Neuronal stem cell (in vitro differentiated cells): Measurements from ENCODE around the gene S100A6.
"Not testable (repeated sequence)": the region's sequence is repeated elsewhere in the genome, so short reads cannot be mapped to it uniquely, and the experiment has no call there.

Experiments
- DNase-seq: peaks from one replicate; pipeline ENCODE4 v3.0.0-alpha.2; 2013; ENCODE audit warnings: low spot score
- H2AFZ ChIP-seq: one replicate; pipeline ENCODE4 v1.6.1; 2013; ENCODE audit warnings: mild to moderate bottlenecking, low read length, inconsistent platforms
- H2AK5ac ChIP-seq: 2 replicates; pipeline ENCODE4 v1.6.1; 2013; ENCODE audit warnings: low read depth, mild to moderate bottlenecking, inconsistent platforms, low read length, moderate library complexity, mixed read lengths
- H2BK120ac ChIP-seq: 2 replicates; pipeline ENCODE4 v1.6.1; 2013; ENCODE audit warnings: low read depth, mild to moderate bottlenecking, inconsistent platforms, low read length, moderate library complexity, mixed read lengths
- H2BK12ac ChIP-seq: one replicate; pipeline ENCODE4 v1.6.1; 2013; ENCODE audit warnings: low read length, inconsistent platforms
- H2BK15ac ChIP-seq: 2 replicates; pipeline ENCODE4 v1.6.1; 2013; ENCODE audit warnings: mild to moderate bottlenecking, low read length, inconsistent platforms, mixed read lengths
- H2BK5ac ChIP-seq: one replicate; pipeline ENCODE4 v1.6.1; 2013; ENCODE audit warnings: inconsistent platforms, mild to moderate bottlenecking, low read length, moderate library complexity
- H3K14ac ChIP-seq: one replicate; pipeline ENCODE4 v1.6.1; 2013; ENCODE audit warnings: low read length, inconsistent platforms
- H3K18ac ChIP-seq: 2 replicates; pipeline ENCODE4 v1.6.1; 2013; ENCODE audit warnings: low read length, inconsistent platforms
- H3K23ac ChIP-seq: 2 replicates; pipeline ENCODE4 v1.6.1; 2013; ENCODE audit warnings: low read depth, mild to moderate bottlenecking, mixed read lengths, low read length, inconsistent platforms; ENCODE audit not compliant: poor library complexity
- H3K27ac ChIP-seq: replicated peaks from 3 replicates; pipeline ENCODE4 v1.5.1; 2013; ENCODE audit warnings: low read length, inconsistent platforms
- H3K27me3 ChIP-seq, 3 experiments: 2 replicates each; pipeline ENCODE4 v1.6.1; 2013; ENCODE audit warnings: low read length in 3 of 3, mild to moderate bottlenecking in 2 of 3, inconsistent platforms in 1 of 3, low read depth in 1 of 3, mixed read lengths in 1 of 3, moderate library complexity in 1 of 3; ENCODE audit not compliant: control insufficient read depth in 3 of 3, insufficient read depth in 3 of 3
- H3K36me3 ChIP-seq, 2 donors: replicated peaks in 1 of 2; 2 replicates each; pipeline ENCODE4 v1.6.1; 2013; ENCODE audit warnings: low read length in 2 of 2; ENCODE audit not compliant: control insufficient read depth in 2 of 2, insufficient read depth in 2 of 2
- H3K4ac ChIP-seq: 2 replicates; pipeline ENCODE4 v1.6.1; 2013; ENCODE audit warnings: inconsistent platforms, mild to moderate bottlenecking, low read length, moderate library complexity
- H3K4me1 ChIP-seq, 2 donors: 1 replicate in 1 of 2; 2 replicates in 1 of 2; pipeline ENCODE4 v1.6.1; 2013; ENCODE audit warnings: low read length in 2 of 2, low read depth in 1 of 2; ENCODE audit not compliant: control insufficient read depth in 2 of 2, insufficient read depth in 1 of 2
- H3K4me2 ChIP-seq: one replicate; pipeline ENCODE4 v1.6.1; 2013; ENCODE audit warnings: mild to moderate bottlenecking, low read length, inconsistent platforms; ENCODE audit not compliant: insufficient read depth, poor library complexity, severe bottlenecking
- H3K4me3 ChIP-seq, 2 donors: 2 replicates each; pipeline ENCODE4 v1.5.1; 2013; ENCODE audit warnings: low read length in 2 of 2, mild to moderate bottlenecking in 2 of 2, inconsistent platforms in 1 of 2, moderate library complexity in 1 of 2
- H3K79me1 ChIP-seq: one replicate; pipeline ENCODE4 v1.6.1; 2013; ENCODE audit warnings: low read depth, mild to moderate bottlenecking, inconsistent platforms, low read length, moderate library complexity
- H3K9ac ChIP-seq: one replicate; pipeline ENCODE4 v1.6.1; 2013; ENCODE audit warnings: mild to moderate bottlenecking, low read depth, low read length, inconsistent platforms; ENCODE audit not compliant: poor library complexity
- H3K9me3 ChIP-seq, 2 donors: replicated peaks in 1 of 2; 2 replicates each; pipeline versions ENCODE3 to v1.6.1; 2013; ENCODE audit warnings: low read length in 2 of 2, mild to moderate bottlenecking in 2 of 2, inconsistent platforms in 1 of 2, low read depth in 1 of 2, mixed read lengths in 1 of 2, moderate library complexity in 1 of 2; ENCODE audit not compliant: control insufficient read depth in 2 of 2, insufficient read depth in 1 of 2
- H4K8ac ChIP-seq: one replicate; pipeline ENCODE4 v1.6.1; 2013; ENCODE audit warnings: low read depth, mild to moderate bottlenecking, inconsistent platforms, low read length, moderate library complexity
- H4K91ac ChIP-seq: one replicate; pipeline ENCODE4 v1.6.1; 2013; ENCODE audit warnings: low read length, low read depth, mild to moderate bottlenecking, inconsistent platforms; ENCODE audit not compliant: poor library complexity
- WGBS, 2 donors: extraction: QIAGEN DNeasy Blood & Tissue Kit; methylation state at CpG; one replicate each; pipeline ENCODE4 v1.1.7; 2013; ENCODE audit warnings: missing lambda C conversion rate in 2 of 2, mixed read lengths in 1 of 2; ENCODE audit not compliant: insufficient read length in 2 of 2, insufficient replicate concordance in 1 of 2; ENCODE audit errors: extremely low coverage in 2 of 2; 5-methylcytosine and 5-hydroxymethylcytosine counted together

The S100A6 gene

DNA sequence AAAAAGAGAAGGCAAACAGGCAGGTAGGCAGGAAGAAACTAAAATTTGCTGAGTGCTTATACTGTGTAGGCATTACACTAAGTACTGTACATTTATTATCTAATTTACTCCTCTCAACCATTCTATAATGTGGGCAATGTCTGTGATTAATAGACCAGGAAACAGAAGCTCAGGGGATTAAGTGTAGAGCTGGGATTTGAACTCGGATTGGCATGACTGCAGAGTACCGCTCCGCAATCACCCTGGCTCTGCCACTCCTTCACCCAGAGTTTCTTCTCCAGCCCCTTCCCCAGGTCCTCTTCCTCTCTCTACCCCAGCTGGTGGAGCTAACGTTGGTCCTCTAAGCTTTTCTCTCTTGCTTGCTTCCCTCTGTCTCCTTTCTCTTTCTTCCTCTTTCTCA is 41.3 kb upstream of the S100A6 start:
- no CpG with 5 or more reads among the region's 4 CpGs for WGBS, 2 donors
- no peak overlapping the region for H3K18ac ChIP-seq
- H4K8ac ChIP-seq: no peak overlapping the region
- H3K9me3 ChIP-seq: no peaks in the 10 kb centered on the region
- H3K4ac ChIP-seq: no peak overlapping the region
- no peak overlapping the region for H3K9ac ChIP-seq
- no peak overlapping the region for H2BK12ac ChIP-seq
- H2BK120ac ChIP-seq: no peak overlapping the region
- no peak overlapping the region for H2BK15ac ChIP-seq
- H3K79me1 ChIP-seq: no peaks in the 10 kb centered on the region
- no peak overlapping the region for H2BK5ac ChIP-seq
- DNase-seq: no peak
- no peaks in the 10 kb centered on the region for H3K36me3 ChIP-seq
- no peak overlapping the region for H3K4me3 ChIP-seq
- H4K91ac ChIP-seq: no peak overlapping the region
- no peaks in the 10 kb centered on the region for H3K27me3 ChIP-seq
- no peak overlapping the region for H2AFZ ChIP-seq
- H3K27ac ChIP-seq: no peak overlapping the region
- no peak overlapping the region for H2AK5ac ChIP-seq
- H3K14ac ChIP-seq: no peak overlapping the region
- no peak overlapping the region for H3K4me2 ChIP-seq
- no peak overlapping the region for H3K23ac ChIP-seq
- peaks cover 7 to 13% of the 10 kb centered on the region in 2 donors for H3K4me1 ChIP-seq

DNA sequence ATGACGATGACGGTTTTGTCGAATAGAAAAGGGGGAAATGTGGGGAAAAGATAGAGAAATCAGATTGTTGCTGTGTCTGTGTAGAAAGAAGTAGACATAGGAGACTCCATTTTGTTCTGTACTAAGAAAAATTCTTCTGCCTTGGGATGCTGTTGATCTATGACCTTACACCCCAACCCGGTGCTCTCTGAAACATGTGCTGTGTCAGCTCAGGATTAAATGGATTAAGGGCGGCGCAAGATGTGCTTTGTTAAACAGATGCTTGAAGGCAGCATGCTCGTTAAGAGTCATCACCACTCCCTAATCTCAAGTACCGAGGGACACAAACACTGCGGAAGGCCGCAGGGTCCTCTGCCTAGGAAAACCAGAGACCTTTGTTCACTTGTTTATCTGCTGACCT is 39.7 kb upstream of the S100A6 start:
- no CpG with 5 or more reads among the region's 10 CpGs for WGBS, 2 donors
- H3K4me3 ChIP-seq, H2BK5ac ChIP-seq, H3K27ac ChIP-seq, H3K9ac ChIP-seq, H3K4me2 ChIP-seq, H3K36me3 ChIP-seq, H2AFZ ChIP-seq, DNase-seq, H2AK5ac ChIP-seq, H3K9me3 ChIP-seq, H3K14ac ChIP-seq, H3K18ac ChIP-seq, H2BK12ac ChIP-seq, H3K23ac ChIP-seq, H2BK120ac ChIP-seq, H4K8ac ChIP-seq, H2BK15ac ChIP-seq, H3K79me1 ChIP-seq, H3K4ac ChIP-seq, H3K27me3 ChIP-seq, H4K91ac ChIP-seq: not testable (repeated sequence)
- peaks cover 7 to 13% of the 10 kb centered on the region in 2 donors for H3K4me1 ChIP-seq

DNA sequence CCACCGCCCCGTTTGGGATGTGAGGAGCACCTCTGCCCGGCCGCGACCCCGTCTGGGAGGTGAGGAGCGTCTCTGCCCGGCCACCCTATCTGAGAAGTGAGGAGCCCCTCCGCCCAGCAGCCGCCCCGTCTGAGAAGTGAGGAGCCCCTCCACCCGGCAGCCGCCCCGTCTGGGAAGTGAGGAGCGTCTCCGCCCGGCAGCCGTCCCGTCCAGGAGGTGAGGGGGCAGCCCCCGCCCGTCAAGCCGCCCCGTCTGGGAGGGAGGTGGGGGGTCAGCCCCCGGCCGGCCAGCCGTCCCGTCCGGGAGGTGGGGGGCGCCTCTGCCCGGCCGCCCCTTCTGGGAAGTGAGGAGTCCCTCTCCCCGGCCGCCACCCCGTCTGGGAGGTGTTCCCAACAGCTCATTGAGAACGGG is 39.3 kb upstream of the S100A6 start:
- not testable (repeated sequence) for H2BK120ac ChIP-seq, H3K18ac ChIP-seq, H2BK5ac ChIP-seq, DNase-seq, H2BK12ac ChIP-seq, H4K91ac ChIP-seq, H3K36me3 ChIP-seq, H3K27me3 ChIP-seq, H3K27ac ChIP-seq, H3K4ac ChIP-seq, H2AK5ac ChIP-seq, H3K79me1 ChIP-seq, H3K9ac ChIP-seq, H3K4me3 ChIP-seq, H4K8ac ChIP-seq, H3K14ac ChIP-seq, H3K4me2 ChIP-seq, H3K9me3 ChIP-seq, H2BK15ac ChIP-seq, H3K23ac ChIP-seq, H2AFZ ChIP-seq
- peaks cover 7 to 13% of the 10 kb centered on the region in 2 donors for H3K4me1 ChIP-seq
- WGBS, 2 donors: no CpG with 5 or more reads among the region's 35 CpGs

DNA sequence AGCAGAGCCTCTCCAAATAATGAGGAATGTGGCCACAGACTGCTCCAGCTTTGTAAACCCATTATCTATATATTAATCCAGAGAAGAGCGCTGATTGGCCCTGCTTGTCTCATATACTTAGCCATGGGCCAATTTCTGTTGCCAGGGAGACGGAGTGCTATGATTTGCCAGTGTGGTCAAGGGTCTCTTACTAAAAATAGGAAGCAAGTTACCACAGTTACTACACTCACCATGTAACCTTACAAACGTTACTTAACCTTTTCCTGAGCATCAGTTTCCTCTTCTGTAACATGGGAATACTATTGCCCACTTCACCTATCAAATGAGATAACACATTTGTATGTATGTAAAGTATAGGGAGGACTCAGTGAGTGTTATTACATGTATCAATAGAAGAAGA is 37.6 kb upstream of the S100A6 start:
- no peak overlapping the region for H4K8ac ChIP-seq
- H2BK12ac ChIP-seq: no peak overlapping the region
- no peak overlapping the region for H3K4me2 ChIP-seq
- H3K79me1 ChIP-seq: no peaks in the 10 kb centered on the region
- no peak for DNase-seq
- H3K4me3 ChIP-seq: no peak overlapping the region
- H3K9ac ChIP-seq: no peak overlapping the region
- no peak overlapping the region for H2BK5ac ChIP-seq
- no peak overlapping the region for H2AFZ ChIP-seq
- H3K4ac ChIP-seq: no peak overlapping the region
- peaks cover 2 to 7% of the 10 kb centered on the region in 2 donors for H3K4me1 ChIP-seq
- H2BK15ac ChIP-seq: no peak overlapping the region
- H3K27ac ChIP-seq: no peak overlapping the region
- H3K23ac ChIP-seq: no peak overlapping the region
- no peaks in the 10 kb centered on the region for H3K9me3 ChIP-seq
- H3K36me3 ChIP-seq: no peaks in the 10 kb centered on the region
- no CpG with 5 or more reads among the region's 3 CpGs for WGBS, 2 donors
- H2AK5ac ChIP-seq: no peak overlapping the region
- no peak overlapping the region for H4K91ac ChIP-seq
- no peak overlapping the region for H3K18ac ChIP-seq
- H3K14ac ChIP-seq: no peak overlapping the region
- no peaks in the 10 kb centered on the region for H3K27me3 ChIP-seq
- H2BK120ac ChIP-seq: no peak overlapping the region
